GM12878 (cell line): ENCODE results near the gene FRMD3. TPM values are rescaled to one million over a fixed set of nuclear protein-coding genes. Genes with fewer than 3 reads are reported as not detected.

ENCODE experiments used
- ATAC-seq: fragments of 200-7000 bp; cut with Tn5 transposase; 3 replicates; pipeline ENCODE4 v1.9.1; 2020; ENCODE audit warnings: mild to moderate bottlenecking, moderate library complexity
- BruUV-seq: library from RNA; stranded (reverse); fragments of 400-500 nt; replicated peaks from 2 replicates; lab custom pipeline; 2021; lab: Mats Ljungman, UMichigan
- CTCF ChIA-PET: fragments of 300-600 bp; sonication (Branson Sonifier 250); formaldehyde crosslinking; extraction: SDS; loops from one replicate; lab custom pipeline; 2021; ENCODE audit warnings: inconsistent platforms; lab: Yijun Ruan, JAX
- POLR2A ChIA-PET: fragments of 350-600 bp; formaldehyde crosslinking; extraction: SDS; loops from one replicate; lab custom pipeline; 2021; ENCODE audit warnings: inconsistent platforms; lab: Charles Lee
- RAD21 ChIA-PET: fragments of 300-600 bp; sonication (Branson Sonifier 250); formaldehyde crosslinking; loops from one replicate; lab custom pipeline; 2023; ENCODE audit warnings: antibody characterized with exemption; ENCODE audit not compliant: unreplicated experiment; lab: Charles Lee
- SMC1A ChIA-PET: fragments of 300-600 bp; sonication (Branson Sonifier 250); formaldehyde crosslinking; loops from one replicate; lab custom pipeline; 2023; ENCODE audit not compliant: unreplicated experiment, uncharacterized antibody; lab: Charles Lee
- DNase-seq: peaks from one replicate; pipeline ENCODE4 v3.0.0-alpha.2; 2011; ENCODE audit warnings: low read depth, low spot score
- FAIRE-seq: peaks from 3 replicates; lab custom pipeline; 2011; peaks lifted over from hg19 to GRCh38; lab: Jason Lieb, UNC
- H2AFZ ChIP-seq: 2 replicates; pipeline ENCODE4 v1.6.0; 2011; ENCODE audit warnings: low read depth, low read length, control low read depth; ENCODE audit not compliant: control insufficient read depth
- H3K27ac ChIP-seq: 2 replicates; pipeline ENCODE4 v1.5.1; 2011; ENCODE audit warnings: control low read depth; ENCODE audit not compliant: control insufficient read depth, insufficient read depth
- H3K27me3 ChIP-seq, 2 experiments: replicated peaks in 1 of 2; 2 replicates each; pipeline versions ENCODE4 v1.6.0 to v1.6.1; 2011; ENCODE audit warnings: low read length in 1 of 2; ENCODE audit not compliant: control insufficient read depth in 2 of 2, insufficient read depth in 2 of 2
- H3K36me3 ChIP-seq, 2 experiments: 2 replicates each; pipeline ENCODE4 v1.5.1; 2011; ENCODE audit warnings: low read length in 1 of 2; ENCODE audit not compliant: control insufficient read depth in 2 of 2, insufficient read depth in 2 of 2
- H3K4me1 ChIP-seq: 2 replicates; pipeline ENCODE4 v1.6.1; 2011; ENCODE audit warnings: mild to moderate bottlenecking, low read length, moderate library complexity, mixed read lengths; ENCODE audit not compliant: control insufficient read depth, insufficient read depth
- H3K4me2 ChIP-seq: 2 replicates; pipeline ENCODE4 v1.6.0; 2011; ENCODE audit warnings: control low read depth; ENCODE audit not compliant: control insufficient read depth, insufficient read depth
- H3K4me3 ChIP-seq: fragments of 200-600 bp; sonication (generic); 2 replicates; pipeline ENCODE4 v1.5.1; 2016
- H3K79me2 ChIP-seq: 2 replicates; pipeline ENCODE4 v1.6.0; 2011; ENCODE audit warnings: low read length; ENCODE audit not compliant: control insufficient read depth, insufficient read depth
- H3K9ac ChIP-seq: 2 replicates; pipeline ENCODE4 v1.8.0; 2011; ENCODE audit warnings: low read length, control low read depth, mixed read lengths; ENCODE audit not compliant: control insufficient read depth, insufficient read depth
- H3K9me3 ChIP-seq: replicated peaks from 3 replicates; pipeline ENCODE4 v1.5.1; 2011; ENCODE audit warnings: mild to moderate bottlenecking, low read length; ENCODE audit not compliant: control insufficient read depth, insufficient read depth
- H4K20me1 ChIP-seq: 2 replicates; pipeline ENCODE4 v1.6.0; 2011; ENCODE audit not compliant: control insufficient read depth, insufficient read depth
- CHD4 ChIP-seq: fragments of 200-600 bp; sonication (generic); IDR thresholded peaks from 2 replicates; pipeline ENCODE4 v1.6.1; 2016; ENCODE audit warnings: mild to moderate bottlenecking
- E2F4 ChIP-seq: IDR thresholded peaks from 2 replicates; pipeline ENCODE4 v1.6.1; 2012; ENCODE audit warnings: low read depth, low read length, improper control_type of control experiment
- HDGF ChIP-seq: fragments of 450-650 bp; IDR thresholded peaks from 2 replicates; pipeline ENCODE4 v1.6.1; 2016; ENCODE audit warnings: antibody characterized with exemption
- RELB ChIP-seq: fragments of 450-650 bp; IDR thresholded peaks from 2 replicates; pipeline ENCODE4 v1.6.1; 2017; ENCODE audit warnings: low read depth, mild to moderate bottlenecking, moderate library complexity
- ZNF217 ChIP-seq: fragments of 450-650 bp; IDR thresholded peaks from 2 replicates; pipeline ENCODE4 v1.6.1; 2017; ENCODE audit warnings: antibody characterized with exemption, mild to moderate bottlenecking
- ZNF24 ChIP-seq: fragments of 450-650 bp; IDR thresholded peaks from 2 replicates; pipeline ENCODE4 v1.6.1; 2017; ENCODE audit warnings: antibody characterized with exemption, mild to moderate bottlenecking
- WGBS: methylation state at CpG from one replicate; pipeline ENCODE4 v1.1.6; 2016; ENCODE audit warnings: low lambda C conversion rate; ENCODE audit not compliant: insufficient replicate concordance, insufficient coverage; ENCODE audit errors: missing lambda C conversion rate; 5-methylcytosine and 5-hydroxymethylcytosine counted together
- in situ Hi-C: fragments of 300-500 bp; cut with MboI; formaldehyde crosslinking; loops from 9 replicates; pipeline ENCODE4 v1.14.3; 2018; ENCODE audit warnings: mixed read lengths
- intact Hi-C: fragments of 100-400 bp; cut with micrococcal nuclease; formaldehyde crosslinking; loops from one replicate; pipeline ENCODE4 v1.14.2; 2022; ENCODE audit not compliant: unreplicated experiment
- polyA plus RNA-seq, 11 experiments: library from polyadenylated mRNA; depleted of rRNA in 4 of 11; unstranded in 6 of 11; stranded (reverse) in 5 of 11; fragments of >200 nt; fragmentation: Nextera tagmentation in 4 of 11; fragmentation: Illumina TruSeq in 1 of 11; extraction: Ambion mirVana in 4 of 11; extraction: Trizol in 1 of 11; gene quantifications; 1 replicate in 1 of 11; 2 replicates in 10 of 11; pipeline versions ENCODE4 v1.2.1 to v1.2.3, GENCODE V29; 2011 to 2016; ENCODE audit warnings: inconsistent platforms in 2 of 11, missing spikeins in 2 of 11, low read depth in 1 of 11
- total RNA-seq, 4 experiments: library from RNA; depleted of rRNA in 3 of 4; stranded (reverse); fragments of >200 nt in 3 of 4; fragmentation: Illumina TruSeq in 1 of 4; extraction: Trizol in 1 of 4; gene quantifications; 2 replicates each; pipeline versions ENCODE4 v1.2.1 to v1.2.3, GENCODE V29; 2013 to 2021

Gene FRMD3
- total and polyA plus RNA-seq, 10 of the 15 experiments (the other 5 are each of a cell fraction or from before 2014, with no cell fraction given): 0.04 to 0.68 (median 0.21) TPM; not detected in 1

GRCh38 chr9:83343366-83343999 lies 194.7 kb downstream of the FRMD3 start:
- Histone ChIP-seq H3K27ac (no peak overlapping the region), H3K27me3 (no peaks in the 10 kb centered on the region), H3K79me2 (no peaks in the 10 kb centered on the region), H2AFZ (no peak overlapping the region), H3K9ac (no peak overlapping the region), H3K36me3 (no peaks in the 10 kb centered on the region), H3K4me3 (no peak overlapping the region), H3K4me2 (no peak overlapping the region), H3K9me3 (no peaks in the 10 kb centered on the region), H3K4me1 (no peaks in the 10 kb centered on the region), H4K20me1 (no peaks in the 10 kb centered on the region)
- DNase-seq: no peak
- ChIA-PET SMC1A (interaction anchor here (1.4 to 2.2 kb wide), 2 partner anchors 9 to 253 kb away, joined by 3 to 10 read pairs; no protein-coding TSS in a partner anchor), RAD21 (interaction anchor here (0.5 to 1.9 kb wide), 2 partner anchors 9 to 202 kb away, joined by 3 to 8 read pairs; no protein-coding TSS in a partner anchor), POLR2A (no interaction called here), CTCF (interaction anchor here (4.2 to 4.8 kb wide), 2 partner anchors 9 to 202 kb away, joined by 24 to 28 read pairs; no protein-coding TSS in a partner anchor)
- intact Hi-C loops: no loop called here
- 30% methylated on average over 10 of the region's 10 CpGs for WGBS
- no peak for ATAC-seq
- TF ChIP-seq HDGF: no peak
- no peak for TF ChIP-seq E2F4
- no peak for TF ChIP-seq RELB
- no peak for TF ChIP-seq ZNF24
- TF ChIP-seq CHD4: no peak
- TF ChIP-seq ZNF217: no peak
- in situ Hi-C loops: no loop called here
- BruUV-seq: no TSS peak
- FAIRE-seq: no peak
